DMS153 treated with DMSO at 0.1 percent for 48 hours (cell line): ENCODE results near the gene ZBTB32.
"Not testable (repeated sequence)": the region's sequence is repeated elsewhere in the genome, so short reads cannot be mapped to it uniquely, and the experiment has no call there.

ENCODE experiments used
- DNase-seq: peaks from one replicate; lab custom pipeline; 2025; ENCODE audit not compliant: unreplicated experiment; lab: John Stamatoyannopoulos, UW

ZBTB32 gene, protein sequence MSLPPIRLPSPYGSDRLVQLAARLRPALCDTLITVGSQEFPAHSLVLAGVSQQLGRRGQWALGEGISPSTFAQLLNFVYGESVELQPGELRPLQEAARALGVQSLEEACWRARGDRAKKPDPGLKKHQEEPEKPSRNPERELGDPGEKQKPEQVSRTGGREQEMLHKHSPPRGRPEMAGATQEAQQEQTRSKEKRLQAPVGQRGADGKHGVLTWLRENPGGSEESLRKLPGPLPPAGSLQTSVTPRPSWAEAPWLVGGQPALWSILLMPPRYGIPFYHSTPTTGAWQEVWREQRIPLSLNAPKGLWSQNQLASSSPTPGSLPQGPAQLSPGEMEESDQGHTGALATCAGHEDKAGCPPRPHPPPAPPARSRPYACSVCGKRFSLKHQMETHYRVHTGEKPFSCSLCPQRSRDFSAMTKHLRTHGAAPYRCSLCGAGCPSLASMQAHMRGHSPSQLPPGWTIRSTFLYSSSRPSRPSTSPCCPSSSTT

GRCh38 chr19:35704218-35704617, at the start of gene ZBTB32:
ZBTB32 (plus strand) TSS chr19:35704558; CDS start chr19:35714627, 10,069 bp downstream.
- peak; percentile 31 for DNase-seq

DNA sequence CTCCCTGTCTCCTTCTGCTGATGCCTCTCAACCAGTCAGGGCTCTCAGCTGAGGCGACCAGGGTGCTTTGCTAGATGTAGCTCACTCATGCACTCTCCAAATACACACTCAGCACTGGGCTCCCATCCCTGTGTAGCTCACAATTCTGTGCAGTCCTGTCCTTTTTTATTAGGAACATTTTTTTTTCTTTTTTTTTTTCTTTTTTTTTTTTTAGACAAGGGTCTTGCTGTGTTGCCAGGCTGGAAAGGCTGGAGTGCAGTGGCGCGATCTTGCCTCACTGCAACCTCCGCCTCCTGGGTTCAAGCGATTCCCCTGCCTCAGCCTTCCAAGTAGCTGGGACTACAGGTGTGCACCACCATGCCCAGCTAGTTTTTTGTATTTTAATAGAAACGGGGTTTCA, 49.5 kb upstream of the ZBTB32 start:
- not testable (repeated sequence) for DNase-seq

DNA sequence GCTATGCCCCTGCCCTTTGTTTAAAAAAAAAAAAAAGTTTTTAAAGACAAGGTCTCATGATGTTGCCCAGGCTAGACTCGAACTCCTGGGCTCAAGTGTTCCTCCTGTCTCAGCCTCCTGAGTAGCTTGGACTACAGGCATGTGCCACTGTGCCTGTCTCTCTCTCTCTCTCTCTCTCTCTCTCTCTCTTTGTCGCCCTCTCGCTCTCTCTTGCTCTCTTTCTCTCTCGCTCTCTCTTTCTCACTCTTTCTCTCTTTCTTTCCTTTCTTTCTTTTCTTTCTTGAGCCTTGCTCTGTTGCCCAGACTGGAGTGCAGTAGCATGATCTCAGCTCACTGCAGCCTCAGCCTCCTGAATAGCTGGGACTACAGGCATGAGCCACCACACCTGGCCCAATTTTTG, 48.8 kb upstream of the ZBTB32 start:
- DNase-seq = no peak

DNA sequence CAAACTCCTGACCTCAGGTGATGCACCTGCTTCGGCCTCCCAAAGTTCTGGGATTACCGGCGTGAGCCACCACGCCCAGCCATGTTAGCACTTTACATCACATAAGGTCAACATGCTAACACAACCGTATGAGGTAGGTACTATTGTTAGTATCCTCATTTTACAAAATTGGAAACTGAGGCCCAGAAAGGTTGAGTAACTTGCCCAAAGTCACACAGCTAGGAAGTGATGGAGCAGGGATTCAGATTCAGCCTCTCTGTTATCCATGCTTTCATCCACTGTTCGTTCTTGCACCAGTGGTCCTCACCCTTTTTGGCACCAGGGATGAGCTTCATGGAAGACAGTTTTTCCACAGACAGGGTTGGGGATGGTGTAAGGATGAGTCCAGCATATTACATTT, 47.7 kb upstream of the ZBTB32 start:
- DNase-seq = no peak

GRCh38 chr19:35657904-35658700, 46.3 kb upstream of the ZBTB32 start:
- DNase-seq = no peak

DNA sequence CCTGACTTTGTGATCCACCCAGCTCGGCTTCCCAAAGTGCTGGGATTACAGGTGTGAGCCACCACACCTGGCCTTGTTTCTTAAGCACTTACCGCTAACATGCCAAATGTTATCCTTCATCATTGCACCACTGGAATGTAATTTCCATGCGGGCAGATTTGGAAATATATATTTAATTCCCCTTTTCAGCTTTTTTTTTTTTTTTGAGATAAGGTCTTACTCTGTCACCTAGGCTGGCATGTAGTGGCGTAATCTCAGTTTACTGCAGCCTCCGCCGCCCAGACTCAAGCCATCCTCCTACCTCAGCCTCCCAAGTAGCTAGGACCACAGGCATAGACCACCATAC, 42.4 kb upstream of the ZBTB32 start:
- no peak for DNase-seq

DNA sequence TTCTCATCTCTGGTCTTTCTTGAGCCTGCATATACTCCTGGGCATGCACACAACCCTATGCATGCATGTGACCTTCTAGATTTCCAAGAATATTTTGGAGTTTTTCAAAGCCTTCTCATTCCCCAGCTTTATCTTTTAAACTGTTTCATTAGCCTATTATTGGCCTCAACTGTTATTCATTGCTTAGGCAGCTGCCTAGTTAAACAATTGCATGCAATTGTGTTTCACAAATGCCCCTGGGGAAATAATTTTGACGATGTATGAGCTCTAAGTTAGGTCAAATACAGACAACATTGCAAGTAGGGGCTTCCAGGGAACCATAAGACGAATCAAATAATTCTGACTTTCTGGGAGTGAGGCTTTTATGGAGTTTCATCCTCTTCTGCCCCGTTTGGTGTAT, 40.4 kb upstream of the ZBTB32 start:
- no peak for DNase-seq

- no peak for DNase-seq
These were observed 39.2 kb upstream of the ZBTB32 start for GRCh38 chr19:35665157-35665556.

DNA sequence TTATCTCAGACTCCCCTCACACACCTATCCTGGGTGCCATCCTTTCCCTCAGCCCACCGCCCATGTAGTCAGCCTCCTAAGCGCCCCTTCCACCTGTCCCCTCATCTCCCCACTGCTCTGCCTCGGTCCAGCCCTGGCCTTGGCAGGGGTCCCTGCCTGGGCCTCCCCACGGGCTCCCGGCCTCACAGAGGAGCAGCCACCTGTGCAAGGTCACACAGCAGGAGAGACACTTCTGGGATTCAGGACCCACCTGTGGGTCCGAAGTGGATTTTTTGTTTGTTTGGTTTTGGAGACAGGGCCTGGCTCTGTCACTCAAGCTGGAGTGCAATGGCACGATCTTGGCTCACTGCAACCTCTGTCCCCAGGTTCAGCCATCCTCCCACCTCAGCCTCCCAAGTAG, 38.8 kb upstream of the ZBTB32 start:
- DNase-seq = no peak

DNA sequence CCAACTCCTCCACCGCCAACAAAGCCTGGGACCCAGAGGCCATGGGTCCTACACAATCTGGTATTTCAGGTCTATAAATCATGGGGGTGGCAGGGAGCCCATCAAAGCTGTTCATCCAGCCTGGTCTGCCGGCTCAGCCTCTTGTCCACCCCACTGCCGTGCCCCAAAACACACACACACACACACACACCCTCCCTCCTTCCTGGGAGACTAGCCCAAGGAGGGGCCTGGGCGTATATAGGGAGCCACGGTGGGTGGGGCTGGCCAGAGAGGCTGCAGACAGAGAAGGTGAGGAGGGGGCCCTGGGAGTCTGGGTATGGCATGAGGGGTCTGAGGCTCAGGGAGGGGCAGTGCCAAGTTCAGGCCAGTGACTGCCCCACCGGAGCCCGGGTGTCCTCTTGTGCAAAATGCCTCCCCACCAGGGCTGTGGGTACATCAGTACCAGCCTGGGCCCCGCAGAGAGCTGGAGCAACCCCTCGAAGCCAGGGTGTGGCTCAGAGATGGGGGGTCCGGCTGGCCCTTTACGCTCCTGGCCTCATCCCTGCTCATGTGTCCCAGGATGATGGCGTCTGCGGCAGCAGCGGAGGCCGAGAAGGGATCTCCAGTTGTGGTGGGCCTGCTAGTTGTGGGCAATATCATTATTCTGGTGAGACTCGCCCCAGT, 38.0 kb upstream of the ZBTB32 start, which contains the start of gene UPK1A:
TSS of gene UPK1A (plus strand) at position 267 of the 663 bp plus-strand sequence. CDS start at position 563, 296 bp downstream.
- DNase-seq = no peak

- DNase-seq = no peak
These were observed 34.8 kb upstream of the ZBTB32 start for GRCh38 chr19:35669566-35669965.

DNA sequence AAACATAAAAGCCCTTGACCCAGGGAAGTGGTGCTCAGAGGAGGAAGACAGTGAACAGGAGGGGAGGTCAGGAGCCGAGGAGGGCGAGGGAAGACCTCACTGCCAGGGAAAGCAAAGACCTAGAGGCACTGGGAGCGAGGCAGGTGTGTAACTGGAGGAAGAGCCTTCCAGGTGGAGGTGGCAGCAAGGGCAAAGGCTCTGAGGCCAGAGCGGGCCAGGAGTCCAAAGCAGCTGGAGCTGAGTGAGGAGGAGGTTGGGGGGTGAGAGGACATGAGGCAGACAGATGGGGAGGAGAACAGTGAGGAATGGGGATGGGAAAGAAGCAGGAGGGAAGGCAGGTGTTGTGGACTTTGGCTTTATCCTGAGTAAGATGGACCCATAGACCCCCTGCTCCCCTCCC, 34.4 kb upstream of the ZBTB32 start:
- DNase-seq = no peak

GRCh38 chr19:35670686-35671085, 33.7 kb upstream of the ZBTB32 start:
- DNase-seq = no peak

GRCh38 chr19:35671818-35672217, 32.5 kb upstream of the ZBTB32 start:
- DNase-seq = no peak

DNA sequence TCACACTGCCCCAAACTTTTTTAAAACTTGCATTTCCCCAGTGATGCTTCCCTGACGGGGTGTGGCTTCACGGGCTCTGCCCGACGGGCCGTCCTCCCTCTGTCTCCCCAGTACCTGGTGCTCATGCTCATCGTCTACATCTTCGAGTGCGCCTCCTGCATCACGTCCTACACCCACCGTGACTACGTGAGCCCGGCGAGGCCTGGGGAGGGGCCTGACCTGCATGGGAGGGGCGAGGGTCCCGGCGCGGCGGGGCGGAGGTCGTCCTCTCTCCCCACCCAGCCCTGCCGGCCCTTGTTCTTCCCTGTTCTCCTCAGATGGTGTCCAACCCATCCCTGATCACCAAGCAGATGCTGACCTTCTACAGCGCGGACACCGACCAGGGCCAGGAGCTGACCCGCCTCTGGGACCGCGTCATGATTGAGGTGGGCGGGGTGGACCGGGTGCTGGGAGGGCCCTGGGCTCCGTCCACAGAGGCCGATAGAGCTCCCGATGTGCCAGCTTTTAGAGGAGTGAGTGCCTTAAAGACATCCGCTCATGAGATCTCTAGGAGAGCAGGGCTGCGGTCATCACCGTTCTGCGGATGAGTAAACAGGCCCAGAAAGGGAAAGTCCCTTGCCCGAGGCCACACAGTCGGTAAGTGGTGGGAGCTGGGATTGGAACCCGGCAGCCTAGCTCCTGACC, 31.1 kb upstream of the ZBTB32 start:
- DNase-seq = no peak

DNA sequence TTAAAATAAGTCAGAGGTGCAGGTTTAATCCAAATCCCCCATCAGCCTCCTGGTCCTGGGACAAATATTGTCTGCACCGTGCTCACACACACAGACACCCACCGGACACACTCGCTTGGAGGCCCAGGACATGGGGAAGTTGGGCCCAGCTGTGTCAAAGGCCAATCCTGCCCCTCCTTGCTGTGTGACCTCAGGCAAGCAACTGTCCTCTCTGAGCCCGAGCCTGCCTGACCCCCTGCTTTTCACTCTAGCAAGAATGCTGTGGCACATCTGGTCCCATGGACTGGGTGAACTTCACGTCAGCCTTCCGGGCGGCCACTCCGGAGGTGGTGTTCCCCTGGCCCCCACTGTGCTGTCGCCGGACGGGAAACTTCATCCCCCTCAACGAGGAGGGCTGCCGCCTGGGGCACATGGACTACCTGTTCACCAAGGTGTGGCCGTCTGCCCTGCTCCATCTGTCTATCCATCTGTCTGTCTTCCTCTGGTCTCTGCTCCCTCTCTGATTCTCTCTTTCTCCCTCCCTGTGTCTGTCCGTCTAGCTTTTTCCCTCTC, 28.7 kb upstream of the ZBTB32 start:
- DNase-seq = no peak

DNA sequence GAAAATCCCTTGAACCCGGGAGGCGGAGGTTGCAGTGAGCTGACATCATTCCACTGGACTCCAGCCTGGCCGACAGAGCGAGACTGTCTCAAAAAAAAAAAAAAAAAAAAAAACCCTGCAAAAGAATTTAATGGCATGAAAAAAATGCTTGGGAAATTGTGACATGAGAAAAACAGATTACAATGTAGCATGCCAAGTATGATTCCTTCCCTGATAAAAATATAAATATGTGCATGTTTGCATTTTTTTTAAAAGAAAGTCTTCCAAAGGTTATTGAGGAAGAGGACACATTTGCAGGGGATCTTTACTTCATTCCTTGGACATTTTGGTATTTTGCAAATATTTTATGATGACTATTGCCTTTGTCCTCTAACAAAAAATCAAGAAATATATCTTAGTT, 14.5 kb upstream of the ZBTB32 start:
- no peak for DNase-seq

DNA sequence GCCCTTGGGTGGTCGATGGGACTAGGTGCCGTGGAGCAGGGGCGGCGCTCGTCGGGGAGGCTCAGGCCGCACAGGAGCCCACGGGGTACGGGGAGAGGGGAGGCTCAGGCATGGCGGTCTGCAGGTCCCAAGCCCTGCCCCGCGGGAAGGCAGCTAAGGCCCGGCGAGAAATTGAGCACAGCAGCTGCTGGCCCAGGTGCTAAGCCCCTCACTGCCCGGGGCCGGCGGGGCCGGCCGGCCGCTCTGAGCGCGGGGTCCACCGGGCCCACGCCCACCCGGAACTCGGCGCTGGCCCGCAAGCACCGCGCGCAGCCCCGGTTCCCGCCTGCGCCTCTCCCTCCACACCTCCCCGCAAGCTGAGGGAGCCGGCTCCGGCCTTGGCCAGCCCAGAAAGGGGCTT, 13.3 kb upstream of the ZBTB32 start:
- DNase-seq = not testable (repeated sequence)

DNA sequence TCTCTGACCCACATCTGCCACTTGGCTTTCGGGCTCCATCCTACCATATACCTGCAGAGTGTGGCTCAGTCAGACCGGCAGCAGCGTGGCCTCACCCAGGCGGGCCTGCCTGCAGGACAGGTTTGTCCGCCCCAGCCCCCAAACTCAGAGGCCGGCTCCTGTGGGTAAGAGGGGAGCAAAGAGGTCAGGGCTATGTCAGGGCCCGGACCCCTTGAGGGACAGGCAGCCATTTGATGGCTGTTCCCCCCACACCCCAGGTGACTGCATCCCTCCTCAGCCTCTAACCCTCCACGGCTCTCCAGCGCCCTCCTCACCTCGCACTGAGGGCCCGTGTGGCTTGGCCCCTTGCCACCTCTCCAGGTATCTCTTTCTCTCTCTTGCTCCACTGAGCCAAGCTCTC, 12.3 kb upstream of the ZBTB32 start:
- DNase-seq = no peak

DNA sequence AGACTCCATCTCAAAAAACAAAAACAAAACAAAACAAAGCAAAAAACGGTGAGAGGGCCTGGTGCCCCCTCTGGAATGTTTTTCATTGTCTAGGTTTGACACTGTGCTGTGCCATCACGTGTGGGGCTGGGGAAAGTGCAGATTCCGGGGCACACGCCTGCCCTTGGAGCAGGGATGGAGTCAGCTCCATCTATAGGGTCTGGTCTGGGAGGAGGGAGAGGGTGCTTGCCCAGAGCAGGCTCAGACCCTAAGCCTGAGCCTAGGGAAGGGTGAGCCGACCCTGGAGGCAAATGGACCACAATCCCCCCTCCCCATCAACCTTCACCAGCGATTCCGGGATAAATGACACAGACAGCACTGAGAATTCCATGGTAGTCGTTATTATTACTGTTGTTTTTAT, 10.9 kb upstream of the ZBTB32 start:
- no peak for DNase-seq
